A204.1 (cell line): Measurements from ENCODE around the gene SLCO3A1.

Source experiments
- FAIRE-seq: peaks from 2 replicates; lab custom pipeline; 2012; peaks lifted over from hg19 to GRCh38; lab: Jason Lieb, UNC

Gene SLCO3A1

DNA sequence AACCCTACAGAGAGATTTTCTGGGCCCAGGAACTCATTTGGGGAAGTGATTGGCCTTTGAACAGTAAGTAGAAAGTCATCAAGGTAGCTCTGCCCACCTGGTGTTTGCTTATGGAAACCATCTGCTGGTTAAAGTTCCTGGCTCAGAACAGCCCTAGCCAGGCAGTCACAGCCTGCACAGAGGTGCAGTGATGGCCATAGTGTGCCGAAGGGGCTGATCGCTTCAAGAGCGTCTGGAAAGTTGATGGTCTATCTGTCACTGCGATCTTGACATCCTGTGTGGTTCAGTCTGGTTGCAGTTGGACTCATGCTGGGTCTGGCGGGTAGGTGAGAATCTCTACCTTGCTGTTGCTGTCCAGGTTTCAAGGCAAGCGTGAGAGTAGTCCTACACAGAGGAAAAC lies 151.6 kb downstream of the SLCO3A1 start:
- no peak for FAIRE-seq

DNA sequence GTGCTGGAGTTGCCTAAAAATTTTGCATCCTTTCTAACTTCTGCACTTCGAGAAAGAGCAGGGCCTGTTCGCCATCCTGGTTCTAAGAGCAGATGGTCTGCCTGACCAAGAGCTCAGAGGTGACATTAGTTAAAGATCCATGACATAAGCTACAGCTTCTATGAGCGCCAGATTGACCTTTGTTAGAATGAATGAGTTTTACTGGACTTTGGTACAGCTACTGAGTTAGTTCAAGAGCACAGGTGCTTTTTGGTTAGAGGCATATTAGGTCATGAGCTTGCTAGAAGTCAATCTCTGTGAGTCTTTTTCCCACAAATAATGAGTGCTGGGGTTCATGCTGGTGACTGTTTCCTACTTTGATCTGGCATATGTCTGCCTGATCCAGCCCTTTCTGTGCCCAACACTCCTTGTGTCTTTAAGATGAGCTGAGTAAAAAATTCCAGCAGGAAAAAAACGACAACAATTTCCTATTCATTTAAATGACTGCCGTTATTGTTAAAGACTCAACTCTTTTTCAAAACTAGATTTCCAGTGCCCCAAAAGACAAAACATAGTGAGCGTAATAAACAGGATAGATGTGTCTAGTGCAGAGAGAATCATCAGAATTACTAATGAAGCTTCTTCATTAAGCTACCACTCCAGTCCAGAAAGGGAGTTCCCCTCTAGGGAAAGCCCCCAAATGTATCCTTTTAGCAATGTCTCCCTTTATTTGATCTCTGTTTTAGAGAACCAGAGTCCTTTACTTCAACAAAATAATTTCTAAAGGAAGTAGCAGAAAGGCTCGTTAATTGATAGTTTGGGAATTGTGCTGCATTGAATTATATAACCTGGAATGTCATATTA lies 152.9 kb downstream of the SLCO3A1 start:
- FAIRE-seq: no peak

DNA sequence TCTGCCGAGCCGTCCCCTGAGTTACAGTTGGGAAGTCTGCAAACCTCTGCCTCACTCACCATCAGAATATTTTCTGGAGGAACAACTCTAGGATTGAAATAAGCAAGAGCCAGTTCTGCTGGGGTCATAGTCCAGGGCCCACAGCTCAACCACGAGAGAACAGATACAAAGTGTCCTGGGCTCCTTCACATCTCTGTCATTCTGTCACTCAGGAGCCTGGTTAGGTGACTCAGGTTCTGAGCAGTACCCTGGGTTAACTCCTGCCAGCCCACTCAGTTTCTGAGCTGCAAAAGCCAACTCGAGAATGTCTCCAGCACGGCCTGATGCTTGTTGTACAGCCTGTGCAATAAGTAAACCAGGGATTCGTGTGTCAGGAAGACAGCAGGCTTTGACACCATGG lies 155.7 kb downstream of the SLCO3A1 start:
- FAIRE-seq: no peak

DNA sequence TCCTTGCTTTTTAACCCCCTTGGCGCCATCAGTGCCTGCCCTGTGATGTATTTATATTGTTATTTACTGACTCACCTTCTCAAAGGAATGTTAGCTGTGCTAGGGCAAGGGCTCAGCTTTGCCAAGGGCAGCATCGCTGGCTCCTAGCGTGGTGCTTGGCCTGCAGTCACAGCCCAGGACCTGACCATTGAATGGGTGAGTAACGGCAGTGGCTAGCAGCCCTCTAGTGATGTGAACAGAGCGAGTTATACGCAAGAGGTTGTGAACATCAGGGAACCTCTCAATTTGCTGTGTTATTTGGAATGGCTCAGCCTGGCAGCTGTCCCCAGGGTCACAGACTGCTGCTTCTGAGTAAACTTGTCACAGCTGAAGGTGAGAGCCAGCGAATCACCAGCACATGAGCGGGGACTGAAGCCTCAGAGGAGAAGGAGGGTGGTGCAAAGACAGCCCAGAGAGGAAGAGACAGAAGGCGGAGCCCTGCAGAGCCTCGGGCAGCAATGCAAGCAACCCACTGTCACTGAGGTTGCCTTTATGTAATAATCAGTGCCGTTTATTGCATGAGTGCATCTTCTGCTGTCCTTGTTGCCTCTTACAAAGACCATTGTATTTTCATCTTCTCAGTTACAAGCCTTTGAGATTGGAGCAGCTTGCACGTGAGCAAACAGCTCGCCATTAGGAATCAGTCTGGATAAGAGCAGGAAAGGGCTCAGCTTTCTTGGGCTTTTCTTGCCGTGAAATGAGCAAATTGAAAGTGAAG lies 158.3 kb downstream of the SLCO3A1 start:
- no peak for FAIRE-seq

DNA sequence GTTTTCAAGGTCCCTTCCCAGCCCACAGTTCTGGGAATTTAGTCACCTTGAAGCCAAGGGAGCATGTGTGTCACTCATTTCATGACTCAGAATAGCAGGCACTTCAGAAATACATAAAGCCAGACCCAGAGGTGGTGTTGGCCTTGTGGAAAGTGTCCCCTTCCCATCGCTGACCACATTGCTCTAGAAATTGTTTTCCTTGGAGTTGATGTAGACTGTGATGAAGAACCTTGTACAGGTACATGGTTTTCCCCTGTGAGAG lies 158.8 kb downstream of the SLCO3A1 start:
- FAIRE-seq: no peak

DNA sequence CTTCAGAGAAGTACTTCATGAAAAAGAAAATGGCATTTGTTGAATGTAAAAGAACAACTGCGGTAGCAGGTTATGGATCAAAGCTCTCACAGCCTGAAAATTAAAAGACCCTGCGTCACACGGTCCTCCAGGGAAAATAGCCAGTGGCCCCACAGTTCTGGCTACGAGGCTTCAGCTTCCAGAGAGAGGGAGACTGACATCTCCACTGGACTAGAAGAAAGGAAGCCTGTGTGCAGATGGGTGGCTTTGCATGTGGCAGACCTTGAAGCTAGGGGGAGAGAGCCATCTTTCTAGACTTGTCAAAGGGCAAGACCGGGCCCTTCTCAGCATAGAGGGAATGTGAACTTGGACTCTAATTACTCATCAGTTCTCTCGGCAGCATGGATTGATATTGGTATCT lies 159.4 kb downstream of the SLCO3A1 start:
- no peak for FAIRE-seq

DNA sequence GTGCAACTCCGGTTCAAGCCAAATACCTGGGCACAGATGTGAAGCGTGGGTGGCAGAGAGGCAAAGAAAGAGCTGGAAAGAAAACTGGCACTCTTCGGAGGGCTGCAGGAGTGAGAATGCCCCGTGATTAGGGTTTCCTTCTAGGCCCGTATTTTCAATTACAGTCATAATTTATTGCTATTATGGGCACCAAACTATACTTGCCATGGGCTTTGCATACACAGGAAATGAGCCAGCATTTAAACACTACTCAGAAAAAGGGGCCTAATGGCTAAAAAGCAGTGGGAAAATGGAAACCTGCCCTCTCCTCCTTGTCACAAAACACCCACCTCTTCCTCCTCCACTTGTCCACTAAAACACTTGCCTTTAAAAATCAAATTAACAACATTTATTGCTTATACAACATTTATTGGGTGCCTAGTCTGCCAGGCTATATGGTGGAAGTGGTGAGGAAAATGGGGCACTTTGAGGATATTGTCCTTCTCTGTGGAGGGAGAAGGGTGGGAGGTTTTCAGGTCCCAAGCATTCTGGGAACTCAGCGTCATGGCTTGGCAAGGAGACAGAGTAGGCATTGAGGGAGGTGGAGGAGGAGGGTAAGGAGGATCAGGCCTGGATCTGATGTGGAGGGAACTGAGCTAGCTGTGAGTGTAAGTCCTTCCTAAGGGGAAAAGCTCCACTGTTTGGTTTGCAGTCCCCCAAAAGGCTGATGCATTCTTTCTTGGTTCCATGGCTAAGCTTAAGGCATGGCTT lies 160.9 kb downstream of the SLCO3A1 start:
- FAIRE-seq: no peak

DNA sequence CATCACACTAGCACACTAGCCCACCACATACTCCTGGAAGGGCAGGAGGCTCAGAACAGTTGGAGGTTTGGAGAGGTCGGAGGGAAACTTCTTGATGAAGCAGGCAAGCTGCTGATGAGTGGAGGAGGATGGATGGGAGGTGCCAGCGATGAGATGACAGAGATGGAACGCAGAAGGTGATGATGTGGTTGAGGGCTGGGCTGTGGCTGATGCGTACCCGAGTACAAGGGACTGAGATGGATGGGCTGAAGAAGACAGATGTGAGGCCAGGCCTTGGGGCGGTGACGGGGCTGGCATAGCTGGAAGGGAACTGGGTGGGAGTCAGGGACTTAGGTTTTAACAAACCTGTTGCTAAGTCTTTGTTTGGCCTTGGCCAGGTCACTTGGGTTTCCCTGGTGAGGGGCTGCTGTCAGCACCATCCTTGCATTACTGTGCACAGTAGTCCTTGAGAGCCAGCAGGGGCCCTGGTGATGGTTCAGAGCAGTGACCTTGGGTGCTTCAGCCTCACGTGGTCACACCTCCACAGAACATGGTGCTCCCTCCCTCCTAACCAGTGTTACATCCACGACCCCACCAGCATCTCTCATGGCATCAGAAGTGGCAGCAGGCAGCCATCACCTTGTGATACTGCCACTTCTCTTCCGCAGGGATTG lies 164.5 kb downstream of the SLCO3A1 start:
- no peak for FAIRE-seq

DNA sequence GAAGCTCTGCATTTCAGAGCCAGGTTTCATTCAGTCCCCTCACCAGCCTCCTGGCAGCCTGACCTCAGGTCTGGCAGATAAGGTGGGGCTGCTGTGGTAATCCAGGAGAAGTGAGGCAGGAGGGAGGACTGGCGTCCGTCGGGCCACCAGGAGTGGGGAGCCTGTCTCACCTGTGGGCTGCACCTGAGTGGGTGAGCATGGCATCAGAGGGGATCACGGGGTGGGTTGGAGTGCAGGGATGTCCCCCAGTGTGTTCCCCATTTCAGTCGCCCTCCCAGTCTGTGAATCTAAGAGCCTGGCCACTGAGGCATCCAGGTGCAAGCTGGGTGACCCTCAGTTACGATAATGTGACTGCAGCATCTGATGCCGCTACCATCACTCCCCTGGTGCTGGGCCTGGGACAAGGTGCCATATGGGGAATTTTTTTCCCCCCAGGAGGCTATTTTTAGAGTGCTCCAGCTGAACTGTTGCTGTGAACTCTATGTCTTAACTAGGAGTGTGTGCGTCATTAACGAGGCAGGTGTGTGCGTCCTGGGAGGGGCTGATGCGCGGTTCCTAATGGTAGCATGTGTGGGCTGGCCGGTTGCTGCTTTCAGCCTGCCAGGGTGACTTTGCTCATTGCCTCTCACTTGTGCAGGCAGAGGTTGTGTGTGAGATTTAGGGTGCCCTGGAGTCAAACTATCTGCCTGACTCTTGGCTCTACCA lies 165.2 kb downstream of the SLCO3A1 start:
- no peak for FAIRE-seq

DNA sequence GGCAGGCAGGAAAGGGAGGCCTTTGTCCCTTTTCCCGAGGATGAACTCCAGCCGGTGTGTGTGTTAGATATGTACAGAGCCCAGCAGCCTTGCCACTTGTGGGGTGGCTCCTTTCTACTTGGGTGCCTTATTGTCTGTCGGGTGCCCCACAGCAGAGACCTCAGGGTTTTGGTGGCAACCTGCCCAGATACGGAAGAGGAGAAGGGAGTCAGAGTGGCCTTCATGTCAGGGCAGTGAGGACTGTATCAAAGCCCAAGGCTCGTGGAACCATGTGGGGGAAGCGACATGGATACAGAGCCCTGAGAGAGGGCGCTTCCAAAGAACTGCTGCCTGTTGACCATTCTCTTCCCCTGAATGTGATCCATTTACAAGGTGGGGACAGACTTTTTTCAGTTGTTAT lies 166.2 kb downstream of the SLCO3A1 start:
- no peak for FAIRE-seq

DNA sequence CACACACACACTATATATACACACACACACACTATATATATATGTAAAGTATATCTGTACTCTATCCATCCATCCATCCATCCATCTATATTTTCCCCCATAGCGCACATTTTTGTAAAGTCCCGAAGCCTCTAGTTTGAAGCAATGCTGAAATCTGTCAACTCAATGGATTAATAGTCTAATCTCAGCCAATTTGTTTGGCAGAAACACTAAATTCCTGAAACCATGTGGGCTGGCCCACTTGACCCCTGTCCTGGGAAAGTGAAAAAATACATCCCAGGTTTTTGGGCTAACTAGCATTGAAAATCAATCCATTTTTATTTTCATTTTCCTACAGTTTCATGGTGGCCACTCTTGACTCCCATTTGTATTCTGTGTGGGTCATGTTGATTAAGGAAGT lies 166.7 kb downstream of the SLCO3A1 start:
- FAIRE-seq: no peak

DNA sequence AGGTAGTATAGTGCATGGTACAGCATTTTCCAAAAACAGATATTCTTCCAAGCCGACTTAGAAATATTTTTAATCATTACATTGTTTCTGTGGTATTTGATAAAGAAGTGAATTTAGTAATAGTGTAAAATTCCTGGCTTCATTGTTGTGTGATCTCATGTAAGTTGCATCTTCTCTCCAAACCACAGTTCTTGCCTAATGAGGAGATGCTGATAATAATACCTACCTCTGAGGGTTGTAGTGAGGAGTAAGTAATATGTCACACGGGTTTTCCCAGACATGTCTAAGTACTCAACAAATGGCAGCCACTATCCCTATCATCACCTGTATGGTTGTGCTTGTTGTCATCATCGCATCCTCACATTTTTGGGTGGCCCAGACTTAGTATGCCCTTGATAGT lies 167.3 kb downstream of the SLCO3A1 start:
- no peak for FAIRE-seq

DNA sequence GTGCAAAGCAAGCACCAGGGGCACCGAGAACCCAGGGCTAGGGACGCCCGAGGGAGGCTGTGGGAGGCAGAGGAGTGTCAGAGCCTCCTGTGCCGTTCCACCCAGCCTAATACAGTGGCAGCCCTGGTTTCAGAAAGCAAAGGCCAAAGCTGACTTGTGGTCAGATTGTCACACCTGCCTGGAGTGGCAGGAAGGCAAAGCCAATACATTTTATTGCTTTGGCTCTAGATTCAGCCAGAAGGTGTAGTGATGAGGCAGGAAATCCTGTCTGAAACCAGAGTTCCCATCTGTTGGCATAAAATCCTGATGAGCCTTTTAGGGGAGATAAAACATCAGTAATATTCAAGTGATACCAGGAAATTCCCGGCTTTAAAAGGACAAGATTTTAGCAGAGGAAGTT lies 168.3 kb downstream of the SLCO3A1 start:
- no peak for FAIRE-seq

DNA sequence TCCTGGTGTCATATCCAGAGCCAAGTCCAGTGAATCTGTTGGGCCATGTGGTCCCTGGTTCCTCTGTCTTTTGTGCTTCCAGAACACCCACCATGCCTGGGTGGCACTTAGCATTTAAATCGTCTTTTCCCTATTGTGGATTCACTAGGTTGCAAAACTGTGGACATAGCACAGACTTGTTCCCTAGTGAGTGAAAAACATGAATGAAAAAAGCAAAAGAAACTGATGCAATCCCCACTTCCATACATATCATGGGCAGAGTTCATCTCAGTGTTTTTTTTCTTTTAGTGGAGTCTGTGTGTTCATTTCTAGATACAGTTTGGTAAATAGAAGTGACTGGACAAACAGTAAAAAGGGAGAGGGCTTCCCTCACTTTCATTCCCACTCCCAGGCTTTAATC lies 170.5 kb downstream of the SLCO3A1 start:
- FAIRE-seq: no peak

DNA sequence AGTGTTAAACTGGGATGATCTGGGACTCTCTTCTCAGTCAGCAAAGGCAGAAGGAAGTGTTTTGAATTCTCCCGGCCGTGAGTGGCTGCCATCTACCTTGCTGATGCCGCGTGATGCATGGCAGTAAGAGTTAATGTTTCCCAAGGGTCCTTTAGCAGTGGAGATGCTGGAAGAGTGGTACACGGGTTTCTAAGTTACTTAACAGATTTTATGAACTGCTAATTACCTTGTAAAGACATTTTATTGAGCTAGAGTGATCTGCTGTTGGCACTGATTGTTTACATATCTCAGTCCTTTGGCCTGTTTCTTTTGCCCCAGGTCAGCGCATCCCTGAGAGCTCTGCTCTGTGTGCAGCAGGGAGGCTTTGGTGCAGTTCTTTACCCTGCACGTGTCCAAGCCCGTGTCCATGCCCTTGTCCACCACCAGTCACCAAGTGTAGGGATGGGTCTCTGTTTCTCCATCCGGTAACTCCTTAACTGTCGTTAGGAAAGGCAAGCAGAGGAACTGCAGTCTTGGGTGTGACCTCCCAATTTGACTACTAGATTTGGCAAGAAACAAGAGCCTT lies 172.3 kb downstream of the SLCO3A1 start:
- FAIRE-seq: no peak

DNA sequence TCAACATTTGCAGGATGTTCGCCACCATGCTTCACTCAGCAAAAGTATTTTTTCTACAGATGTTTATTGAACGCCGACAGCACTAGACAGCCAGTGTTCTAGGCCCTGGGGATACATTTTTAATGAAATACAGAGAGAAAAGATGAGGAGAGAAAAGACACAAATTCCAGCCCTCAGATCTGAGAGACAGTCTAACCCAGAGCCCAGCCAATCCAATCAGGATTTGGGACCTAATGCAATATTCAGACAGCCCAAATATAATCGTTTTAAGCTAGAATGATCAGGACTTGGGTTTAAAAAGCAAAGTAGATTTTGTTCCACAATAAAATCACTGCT lies 174.8 kb downstream of the SLCO3A1 start:
- no peak for FAIRE-seq

DNA sequence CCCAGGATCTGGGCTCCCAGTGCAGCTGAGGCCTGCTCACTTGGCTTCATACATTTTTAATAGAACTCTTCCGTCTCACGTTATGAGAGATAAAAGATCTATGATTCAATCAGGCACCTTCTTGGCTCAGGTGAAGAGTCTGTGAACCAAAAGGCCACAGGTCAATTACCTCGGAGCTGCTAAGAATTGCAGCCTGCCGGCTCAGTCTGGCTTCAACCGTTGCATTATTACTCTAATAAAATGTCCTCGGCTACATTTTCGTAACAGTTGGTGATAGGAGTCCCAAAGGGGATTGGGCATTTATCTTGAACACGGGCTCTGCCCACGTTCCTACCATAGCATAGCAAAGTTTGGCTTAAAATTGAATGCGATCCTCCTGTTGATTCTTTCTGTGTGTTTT lies 176.3 kb downstream of the SLCO3A1 start:
- FAIRE-seq: no peak

DNA sequence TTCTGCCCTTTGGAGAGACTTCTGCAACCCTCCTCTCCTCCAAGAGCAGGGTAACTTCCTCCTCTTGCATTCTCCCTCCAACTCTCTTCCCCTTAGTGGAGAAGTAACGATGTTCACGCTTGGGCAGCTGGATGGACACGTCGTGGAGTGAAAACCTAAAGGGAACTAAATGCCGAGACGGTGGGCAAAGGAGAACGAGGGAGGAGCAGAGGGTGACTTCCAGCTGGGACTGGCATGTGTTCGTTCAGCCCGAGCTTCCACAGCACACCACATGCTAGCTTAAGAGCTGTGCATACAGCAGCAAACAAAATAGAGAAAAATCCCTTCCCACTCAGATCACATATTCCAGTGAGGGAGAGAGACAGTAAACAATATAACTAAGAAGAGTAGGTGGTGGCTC lies 179.8 kb downstream of the SLCO3A1 start:
- no peak for FAIRE-seq

DNA sequence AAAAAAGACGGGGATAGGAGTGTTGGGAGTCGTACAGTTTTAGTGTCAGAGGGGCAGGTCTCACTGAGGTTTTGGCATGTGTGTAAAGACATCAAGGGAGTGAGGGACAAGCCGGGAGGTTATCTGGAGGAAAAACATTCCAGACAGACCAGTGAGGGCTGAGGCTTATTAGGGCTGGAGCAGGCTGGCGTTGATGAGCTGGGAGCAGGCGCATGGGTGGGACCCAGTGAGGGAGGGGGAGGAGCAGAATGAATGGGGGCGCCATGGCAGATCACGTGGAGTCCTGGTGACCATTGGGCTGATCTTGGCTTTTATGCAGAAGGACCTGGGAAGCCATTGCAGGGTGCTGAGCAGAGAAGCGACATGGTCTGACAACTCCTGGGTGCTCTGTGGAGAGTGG lies 180.2 kb downstream of the SLCO3A1 start:
- no peak for FAIRE-seq

DNA sequence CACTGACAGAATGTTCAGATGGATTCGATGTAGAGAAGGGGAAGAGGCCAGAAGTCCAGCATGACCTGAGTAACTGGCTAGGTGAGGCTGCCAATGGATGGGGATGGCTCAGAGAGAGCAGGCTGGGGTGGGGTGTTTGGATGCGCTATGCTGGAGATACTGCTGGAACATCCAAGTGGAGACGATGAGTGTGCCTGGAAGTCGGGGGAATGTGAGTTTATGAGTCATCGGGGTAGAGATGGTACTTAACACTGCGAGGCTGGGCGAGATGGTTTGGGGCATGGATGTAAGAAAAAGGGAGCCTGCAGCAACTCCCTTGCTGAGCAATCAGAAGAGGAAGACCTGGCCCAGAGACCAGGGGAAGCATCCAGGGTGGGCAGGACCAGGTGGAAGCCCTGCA lies 180.7 kb downstream of the SLCO3A1 start:
- FAIRE-seq: no peak

DNA sequence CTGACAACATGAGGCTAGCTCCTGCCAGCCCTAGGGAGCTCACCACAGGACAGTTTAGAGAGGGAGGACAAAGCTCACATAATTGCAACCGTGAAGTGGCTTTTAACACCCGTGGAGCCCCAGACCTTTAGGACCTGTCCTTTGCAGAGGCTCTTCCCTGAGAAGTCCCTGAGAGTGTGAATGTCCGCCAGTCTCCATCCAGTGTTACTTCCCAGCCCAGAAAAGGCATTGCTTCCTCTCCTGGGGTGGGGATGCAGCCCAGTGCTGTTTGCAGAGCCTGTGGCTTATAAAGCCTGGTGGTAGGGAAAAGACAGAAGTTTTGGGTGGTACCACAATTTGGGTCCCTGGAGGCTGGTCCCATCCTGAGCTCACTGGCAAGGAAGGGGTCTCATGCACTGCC lies 182.0 kb downstream of the SLCO3A1 start:
- no peak for FAIRE-seq

DNA sequence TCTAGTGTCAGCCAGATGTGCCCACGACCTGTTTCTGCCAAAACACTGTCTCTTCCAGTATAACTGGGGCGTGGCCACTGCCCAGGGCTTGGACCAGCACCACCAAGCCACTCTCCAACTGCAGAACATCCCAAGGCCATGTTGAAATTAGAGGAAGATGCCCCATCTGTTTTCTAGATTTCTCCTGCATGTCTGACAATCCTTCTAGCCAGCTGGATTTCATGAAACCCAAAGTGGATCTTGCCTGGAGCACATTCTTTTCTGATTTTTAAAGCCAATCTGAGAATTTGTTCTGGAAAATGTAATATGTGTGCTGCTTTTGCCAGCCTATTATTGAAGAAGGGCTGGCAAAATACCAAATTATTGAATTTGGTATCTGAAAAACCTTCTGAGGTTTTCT lies 182.5 kb downstream of the SLCO3A1 start:
- no peak for FAIRE-seq
